NOMO-1 treated with dmso at 0.1 percent for 144 hours (cell line): ENCODE data around the gene THSD7B.
"Not testable (repeated sequence)": the region's sequence is repeated elsewhere in the genome, so short reads cannot be mapped to it uniquely, and the experiment has no call there.

Experiments
- DNase-seq: peaks from one replicate; lab custom pipeline; 2025; ENCODE audit not compliant: unreplicated experiment; lab: John Stamatoyannopoulos, UW

The THSD7B gene

GRCh38 chr2:137511526-137511925, 746.2 kb downstream of the THSD7B start:
- no peak for DNase-seq

GRCh38 chr2:137521653-137522619, 756.6 kb downstream of the THSD7B start:
- DNase-seq = no peak

- no peak for DNase-seq
Measured at GRCh38 chr2:137522620-137523011, 757.3 kb downstream of the THSD7B start.

GRCh38 chr2:137523931-137524330, 758.6 kb downstream of the THSD7B start:
- no peak for DNase-seq

- DNase-seq = no peak
Measured at GRCh38 chr2:137525132-137525531, 759.8 kb downstream of the THSD7B start.

- no peak for DNase-seq
Measured at GRCh38 chr2:137525641-137526190, 760.4 kb downstream of the THSD7B start.

- no peak for DNase-seq
Measured at GRCh38 chr2:137535897-137536296, 770.6 kb downstream of the THSD7B start.

GRCh38 chr2:137539336-137539735, 774.0 kb downstream of the THSD7B start:
- no peak for DNase-seq

GRCh38 chr2:137547842-137548241, 782.5 kb downstream of the THSD7B start:
- DNase-seq = no peak

- no peak for DNase-seq
Measured at GRCh38 chr2:137566387-137566786, 801.0 kb downstream of the THSD7B start.

- no peak for DNase-seq
Measured at GRCh38 chr2:137570484-137570883, 805.1 kb downstream of the THSD7B start.

GRCh38 chr2:137587834-137588233, 822.5 kb downstream of the THSD7B start:
- not testable (repeated sequence) for DNase-seq

- DNase-seq = not testable (repeated sequence)
Measured at GRCh38 chr2:137588578-137588977, 823.2 kb downstream of the THSD7B start.

GRCh38 chr2:137590102-137590501, 824.8 kb downstream of the THSD7B start:
- no peak for DNase-seq

- no peak for DNase-seq
Measured at GRCh38 chr2:137607722-137608318, 842.5 kb downstream of the THSD7B start.

- no peak for DNase-seq
Measured at GRCh38 chr2:137638932-137639331, 873.6 kb downstream of the THSD7B start.

GRCh38 chr2:137644731-137645130, 879.4 kb downstream of the THSD7B start:
- DNase-seq = no peak

GRCh38 chr2:137654046-137654445, 888.7 kb downstream of the THSD7B start:
- no peak for DNase-seq

- DNase-seq = no peak
Measured at GRCh38 chr2:137655814-137656213, 890.5 kb downstream of the THSD7B start.

GRCh38 chr2:137658433-137658832, 893.1 kb downstream of the THSD7B start:
- DNase-seq = no peak

- DNase-seq = no peak
Measured at GRCh38 chr2:137659616-137660015, 894.3 kb downstream of the THSD7B start.

- no peak for DNase-seq
Measured at GRCh38 chr2:137670111-137670510, 904.8 kb downstream of the THSD7B start.
